SK-N-SH (cell line): ENCODE data around the gene MSH5. TPM values are rescaled to one million over a fixed set of nuclear protein-coding genes. Genes with fewer than 3 reads are reported as not detected.

Experiments used
- CTCF ChIA-PET: fragments of 300-600, 350-600 bp; formaldehyde crosslinking; extraction: SDS; loops from one replicate; lab custom pipeline; 2021; lab: Yijun Ruan, JAX
- POLR2A ChIA-PET: fragments of 350-600 bp; sonication (Branson Sonifier 250); formaldehyde crosslinking; extraction: SDS; loops from one replicate; lab custom pipeline; 2020; ENCODE audit warnings: antibody characterized with exemption, inconsistent platforms; lab: Yijun Ruan, JAX
- DNase-seq: peaks from one replicate; pipeline ENCODE4 v3.0.0; 2012
- H2AFZ ChIP-seq: fragments of 200-600 bp; sonication (generic); 2 replicates; pipeline ENCODE4 v1.8.1; 2016; ENCODE audit warnings: antibody characterized with exemption, mild to moderate bottlenecking, low read depth
- H3F3A ChIP-seq: fragments of 200-600 bp; sonication (generic); replicated peaks from 2 replicates; pipeline ENCODE3; 2016; ENCODE audit warnings: antibody characterized with exemption, mild to moderate bottlenecking; ENCODE audit not compliant: insufficient read depth
- H3K27ac ChIP-seq, 2 experiments: fragments of 200-500 bp in 1 of 2; fragments of 200-600 bp in 1 of 2; sonication (Bioruptor generic) in 1 of 2; sonication (generic), shearing (Covaris generic) in 1 of 2; 2 replicates each; pipeline versions ENCODE4 v1.5.1 to v1.6.1; 2014 to 2016; ENCODE audit warnings: low read depth in 2 of 2, inconsistent platforms in 1 of 2, low read length in 1 of 2, mild to moderate bottlenecking in 1 of 2, mixed read lengths in 1 of 2
- H3K27me3 ChIP-seq: fragments of 200-600 bp; sonication (generic), shearing (Covaris generic); 2 replicates; pipeline ENCODE4 v1.6.1; 2016; ENCODE audit warnings: mixed run types; ENCODE audit not compliant: insufficient read depth
- H3K36me3 ChIP-seq, 2 experiments: fragments of 200-500 bp in 1 of 2; fragments of 200-600 bp in 1 of 2; sonication (Bioruptor generic) in 1 of 2; sonication (generic) in 1 of 2; replicated peaks in 1 of 2; 2 replicates each; pipeline versions ENCODE3 to v1.5.1; 2014 to 2016; ENCODE audit warnings: low read length in 1 of 2, mild to moderate bottlenecking in 1 of 2; ENCODE audit not compliant: insufficient read depth in 2 of 2, control insufficient read depth in 1 of 2
- H3K4me1 ChIP-seq, 2 experiments: fragments of 200-500 bp in 1 of 2; fragments of 200-600 bp in 1 of 2; sonication (Bioruptor generic) in 1 of 2; sonication (generic), shearing (Covaris generic) in 1 of 2; 2 replicates each; pipeline versions ENCODE4 v1.5.1 to v1.6.1; 2014 to 2016; ENCODE audit warnings: low read depth in 1 of 2, low read length in 1 of 2, mixed run types in 1 of 2; ENCODE audit not compliant: insufficient read depth in 2 of 2, control insufficient read depth in 1 of 2
- H3K4me2 ChIP-seq: fragments of 200-600 bp; sonication (generic), shearing (Covaris generic); 2 replicates; pipeline ENCODE4 v1.6.1; 2017; ENCODE audit warnings: mixed run types
- H3K4me3 ChIP-seq, 2 experiments: fragments of 200-500 bp in 1 of 2; fragments of 200-600 bp in 1 of 2; sonication (Bioruptor generic) in 1 of 2; sonication (generic), shearing (Covaris generic) in 1 of 2; 2 replicates each; pipeline versions ENCODE4 v1.5.1 to v1.8.1; 2014 to 2016; ENCODE audit warnings: low read depth in 2 of 2, inconsistent platforms in 1 of 2, low read length in 1 of 2, mild to moderate bottlenecking in 1 of 2, mixed read lengths in 1 of 2, moderate library complexity in 1 of 2
- H3K79me2 ChIP-seq: fragments of 200-600 bp; sonication (generic); 2 replicates; pipeline ENCODE4 v1.8.1; 2017; ENCODE audit warnings: mild to moderate bottlenecking; ENCODE audit not compliant: insufficient read depth
- H3K9ac ChIP-seq: fragments of 200-600 bp; sonication (generic); 2 replicates; pipeline ENCODE4 v1.6.1; 2017; ENCODE audit warnings: mixed run types
- H3K9me2 ChIP-seq: fragments of 200-600 bp; sonication (generic); 2 replicates; pipeline ENCODE4 v1.6.1; 2017; ENCODE audit warnings: mixed run types
- H3K9me3 ChIP-seq: fragments of 200-600 bp; sonication (generic); 2 replicates; pipeline ENCODE4 v1.6.1; 2017; ENCODE audit warnings: mixed run types, mild to moderate bottlenecking, moderate library complexity
- H4K20me1 ChIP-seq: fragments of 200-600 bp; sonication (generic); 2 replicates; pipeline ENCODE4 v1.6.1; 2017; ENCODE audit warnings: mild to moderate bottlenecking, mixed run types; ENCODE audit not compliant: insufficient read depth
- CTCF ChIP-seq: fragments of 200-600 bp; sonication (generic); IDR thresholded peaks from 2 replicates; pipeline ENCODE4 v1.6.1; 2017; ENCODE audit warnings: antibody characterized with exemption, mild to moderate bottlenecking, moderate library complexity
- ELF1 ChIP-seq: IDR thresholded peaks from 2 replicates; pipeline ENCODE4 v1.4.0; 2012
- EZH2phosphoT487 ChIP-seq: fragments of 200-600 bp; sonication (generic); IDR thresholded peaks from 2 replicates; pipeline ENCODE4 v1.6.1; 2017; ENCODE audit warnings: low read depth, mixed run types, mild to moderate bottlenecking, antibody characterized with exemption, moderate library complexity, borderline replicate concordance
- FOSL2 ChIP-seq: IDR thresholded peaks from 2 replicates; pipeline ENCODE4 v1.4.0; 2012; ENCODE audit warnings: low read depth, mild to moderate bottlenecking, moderate library complexity, borderline replicate concordance
- FOXJ3 ChIP-seq: sonication (generic); formaldehyde crosslinking; IDR thresholded peaks from 2 replicates; pipeline ENCODE4 v1.5.1; 2020; ENCODE audit warnings: mild to moderate bottlenecking, missing genetic modification reagents
- FOXM1 ChIP-seq: IDR thresholded peaks from 2 replicates; pipeline ENCODE4 v1.4.0; 2012; ENCODE audit warnings: low read depth, mild to moderate bottlenecking
- GATA2 ChIP-seq: sonication (generic); formaldehyde crosslinking; IDR thresholded peaks from 2 replicates; pipeline ENCODE4 v1.5.0; 2020; ENCODE audit warnings: mild to moderate bottlenecking, missing genetic modification reagents
- JUND ChIP-seq: IDR thresholded peaks from 2 replicates; pipeline ENCODE4 v1.4.0; 2012
- NFIC ChIP-seq: IDR thresholded peaks from 2 replicates; pipeline ENCODE4 v1.4.0; 2012; ENCODE audit warnings: borderline replicate concordance
- NRF1 ChIP-seq: IDR thresholded peaks from 2 replicates; pipeline ENCODE4 v1.6.1; 2012; ENCODE audit warnings: low read depth, mild to moderate bottlenecking, low read length
- RXRA ChIP-seq: IDR thresholded peaks from 2 replicates; pipeline ENCODE4 v1.4.0; 2012; ENCODE audit warnings: low read depth, mild to moderate bottlenecking, borderline replicate concordance
- SIN3A ChIP-seq: IDR thresholded peaks from 2 replicates; pipeline ENCODE4 v1.6.1; 2012; ENCODE audit warnings: low read depth, mild to moderate bottlenecking, low read length, moderate library complexity, borderline replicate concordance
- SMC3 ChIP-seq: IDR thresholded peaks from 2 replicates; pipeline ENCODE4 v1.6.1; 2012; ENCODE audit warnings: low read depth, low read length, improper control_type of control experiment
- TEAD4 ChIP-seq: IDR thresholded peaks from 2 replicates; pipeline ENCODE4 v1.4.0; 2012; ENCODE audit warnings: mild to moderate bottlenecking, borderline replicate concordance; ENCODE audit not compliant: insufficient read depth
- ZBTB33 ChIP-seq: IDR thresholded peaks from 2 replicates; pipeline ENCODE4 v1.4.0; 2012; ENCODE audit warnings: low read depth, borderline replicate concordance
- whole genome bisulfite sequencing: methylation state at CpG from one replicate; pipeline ENCODE4 v1.1.6; 2017; ENCODE audit warnings: low lambda C conversion rate; 5-methylcytosine and 5-hydroxymethylcytosine counted together
- polyA plus RNA-seq, 3 experiments: library from polyadenylated mRNA; depleted of rRNA; stranded (reverse); fragments of >200 nt; gene quantifications; 2 replicates each; pipeline ENCODE4 v1.2.3, GENCODE V29; 2012

The MSH5 gene
- polyA plus RNA-seq, 1 of the 3 experiments (the other 2 are of a cell fraction): 16.0 TPM

DNA sequence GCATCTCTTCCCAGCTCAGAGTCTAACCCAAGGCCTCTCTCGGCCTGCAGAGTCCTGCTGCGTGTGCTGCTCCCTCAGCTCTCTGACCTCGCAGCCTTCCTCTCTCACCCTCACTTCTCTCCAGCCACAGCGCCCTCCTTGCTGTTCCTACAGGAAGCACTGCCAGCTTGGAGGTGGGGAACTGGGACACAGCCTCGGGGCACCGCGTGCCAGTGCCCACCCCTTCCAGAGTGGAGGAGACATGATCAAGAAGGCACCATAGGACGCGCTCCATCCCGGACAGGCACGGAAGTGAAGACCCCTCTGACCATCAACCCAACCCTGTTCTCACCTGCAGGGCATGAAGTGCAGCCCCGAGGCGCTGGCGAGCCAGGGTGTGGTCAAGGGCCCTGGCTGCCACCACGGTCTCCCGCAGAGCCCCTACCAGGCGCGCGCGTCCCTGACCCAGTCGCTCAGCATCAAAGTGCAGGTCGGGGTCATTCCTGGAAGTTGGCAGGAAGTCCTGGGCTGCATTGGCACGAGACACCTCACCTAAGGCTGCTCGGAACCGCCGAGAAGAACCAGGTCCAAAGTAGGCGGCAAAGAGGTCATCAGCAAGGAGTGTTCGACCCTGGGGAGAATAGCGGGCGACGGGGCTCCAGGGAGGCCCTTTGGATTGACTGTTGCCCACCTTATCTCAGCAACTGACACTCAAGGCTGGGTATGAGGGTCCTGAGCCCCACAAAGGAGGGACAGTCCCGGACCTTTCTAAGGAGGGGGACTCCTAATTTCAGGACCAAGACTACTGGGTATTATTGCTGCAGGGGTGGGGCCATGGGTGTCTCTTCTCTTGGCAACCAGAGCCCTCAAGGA, 36.1 kb downstream of the MSH5 start:
- Histone ChIP-seq H3K4me3 (no peak overlapping the region), H3K9me2 (no peaks in the 10 kb centered on the region), H2AFZ (no peak overlapping the region), H3K36me3 (peaks cover 0 to 22% of the 10 kb centered on the region in 2 experiments), H3K9me3 (no peaks in the 10 kb centered on the region), H3K9ac (no peak overlapping the region), H3F3A (peaks cover 3% of the 10 kb centered on the region), H3K4me1 (peaks cover 9 to 10% of the 10 kb centered on the region in 2 experiments; a peak in 2 of 4 replicates), H3K27ac (no peak overlapping the region), H3K4me2 (no peak overlapping the region), H4K20me1 (no peaks in the 10 kb centered on the region), H3K27me3 (no peaks in the 10 kb centered on the region), H3K79me2 (no peaks in the 10 kb centered on the region)
- no peak for DNase-seq
- ChIA-PET POLR2A (interaction anchor here (1.2 kb wide), 1 partner anchor 40 kb away, joined by 3 read pairs; the partner anchor contains the start of gene CLIC1), CTCF (interaction anchor here (0.8 to 9.9 kb wide), 4 partner anchors 10 to 54 kb away, joined by 3 to 62 read pairs (median 6); no protein-coding TSS in a partner anchor)
- no peak for TF ChIP-seq TEAD4
- no peak for TF ChIP-seq FOSL2
- TF ChIP-seq FOXM1: no peak
- TF ChIP-seq EZH2phosphoT487: no peak
- no peak for TF ChIP-seq CTCF
- no peak for TF ChIP-seq JUND
- no peak for TF ChIP-seq FOXJ3 (CRISPR knock-in tag)
- TF ChIP-seq ZBTB33: no peak
- TF ChIP-seq NFIC: no peak
- TF ChIP-seq SIN3A: no peak
- no peak for TF ChIP-seq SMC3
- TF ChIP-seq NRF1: no peak
- TF ChIP-seq ELF1: no peak
- no peak for TF ChIP-seq GATA2
- TF ChIP-seq RXRA: no peak
- WGBS: 94% methylated on average over 19 of the region's 32 CpGs
